HG02798 (cell line): Measurements from ENCODE around the gene BRPF1.

Source experiments
- ATAC-seq: cut with Tn5 transposase; IDR thresholded peaks from one replicate; pipeline ENCODE4 v1.9.1; 2021; ENCODE audit warnings: mild to moderate bottlenecking; ENCODE audit not compliant: unreplicated experiment, poor library complexity

Gene BRPF1

GRCh38 chr3:9731206-9732079 lies at the start of gene BRPF1:
TSS of gene BRPF1 (plus strand) at chr3:9731735. CDS start at chr3:9734141, 2,406 bp downstream.
- ATAC-seq: peak; percentile 95

- ATAC-seq: no peak
These were observed 49.4 kb upstream of the BRPF1 start for GRCh38 chr3:9682096-9682495.

- no peak for ATAC-seq
These were observed 48.1 kb upstream of the BRPF1 start for GRCh38 chr3:9683426-9683825.

- ATAC-seq: no peak
These were observed 46.1 kb upstream of the BRPF1 start for GRCh38 chr3:9685216-9686049.

- ATAC-seq: no peak
These were observed 45.4 kb upstream of the BRPF1 start for GRCh38 chr3:9686050-9686550.

- ATAC-seq: no peak
These were observed 44.8 kb upstream of the BRPF1 start for GRCh38 chr3:9686703-9687102.

- no peak for ATAC-seq
These were observed 44.0 kb upstream of the BRPF1 start for GRCh38 chr3:9687514-9687913.

GRCh38 chr3:9688961-9689360 lies 42.6 kb upstream of the BRPF1 start:
- no peak for ATAC-seq

GRCh38 chr3:9689757-9690156 lies 41.8 kb upstream of the BRPF1 start:
- ATAC-seq: no peak

- peak; percentile 96 for ATAC-seq
These were observed 40.8 kb upstream of the BRPF1 start for GRCh38 chr3:9690451-9691450.

- ATAC-seq: no peak
These were observed 39.9 kb upstream of the BRPF1 start for GRCh38 chr3:9691636-9692035.

- ATAC-seq: no peak
These were observed 39.1 kb upstream of the BRPF1 start for GRCh38 chr3:9692416-9692815.

- no peak for ATAC-seq
These were observed 36.2 kb upstream of the BRPF1 start for GRCh38 chr3:9695345-9695744.

GRCh38 chr3:9695746-9696145 lies 35.8 kb upstream of the BRPF1 start:
- ATAC-seq: no peak

GRCh38 chr3:9696480-9697220 lies 34.9 kb upstream of the BRPF1 start:
- no peak for ATAC-seq

GRCh38 chr3:9697892-9698291 lies 33.6 kb upstream of the BRPF1 start:
- no peak for ATAC-seq

GRCh38 chr3:9698293-9698692 lies 33.2 kb upstream of the BRPF1 start:
- ATAC-seq: no peak

GRCh38 chr3:9700536-9700935 lies 31.0 kb upstream of the BRPF1 start:
- ATAC-seq: no peak

GRCh38 chr3:9701006-9701405 lies 30.5 kb upstream of the BRPF1 start:
- no peak for ATAC-seq
